Measurements from ENCODE around the gene ZKSCAN1. TPM values are rescaled to one million over a fixed set of nuclear protein-coding genes. Genes with fewer than 3 reads are reported as not detected.

Gene ZKSCAN1
- total and polyA plus RNA-seq, 12 donors = 4.7 to 68.9 (median 47.1) TPM

DNA sequence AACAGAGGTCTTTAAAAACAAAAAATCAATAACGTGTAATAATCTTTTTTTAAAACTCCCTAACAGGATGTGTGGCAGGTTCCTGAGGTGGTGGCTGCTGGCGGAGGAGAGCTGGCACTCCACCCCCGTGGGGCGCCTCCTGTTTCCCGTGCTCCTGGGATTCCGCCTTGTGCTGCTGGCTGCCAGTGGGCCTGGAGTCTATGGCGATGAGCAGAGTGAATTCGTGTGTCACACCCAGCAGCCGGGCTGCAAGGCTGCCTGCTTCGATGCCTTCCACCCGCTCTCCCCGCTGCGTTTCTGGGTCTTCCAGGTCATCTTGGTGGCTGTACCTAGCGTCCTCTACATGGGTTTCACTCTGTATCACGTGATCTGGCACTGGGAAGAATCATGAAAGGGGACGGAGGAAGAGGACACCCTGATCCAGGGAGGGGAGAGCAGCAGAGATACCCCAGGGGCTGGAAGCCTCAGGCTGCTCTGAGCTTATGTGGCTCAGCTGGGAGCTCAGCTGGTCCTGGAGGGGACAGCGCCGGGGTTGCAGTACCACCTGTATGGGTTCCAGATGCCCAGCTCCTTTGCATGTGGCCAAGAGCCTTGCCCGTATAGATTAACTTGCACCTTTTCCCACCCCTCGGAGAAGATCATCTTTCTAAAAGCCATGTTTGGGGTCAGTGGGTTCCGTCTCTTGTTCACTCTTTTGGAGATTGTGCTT lies 22.9 kb upstream of the ZKSCAN1 start:
- ATAC-seq = peak in 6 of 8 donors; percentile 32 to 45 (median 43)
- TF ChIP-seq, protein P1, sequence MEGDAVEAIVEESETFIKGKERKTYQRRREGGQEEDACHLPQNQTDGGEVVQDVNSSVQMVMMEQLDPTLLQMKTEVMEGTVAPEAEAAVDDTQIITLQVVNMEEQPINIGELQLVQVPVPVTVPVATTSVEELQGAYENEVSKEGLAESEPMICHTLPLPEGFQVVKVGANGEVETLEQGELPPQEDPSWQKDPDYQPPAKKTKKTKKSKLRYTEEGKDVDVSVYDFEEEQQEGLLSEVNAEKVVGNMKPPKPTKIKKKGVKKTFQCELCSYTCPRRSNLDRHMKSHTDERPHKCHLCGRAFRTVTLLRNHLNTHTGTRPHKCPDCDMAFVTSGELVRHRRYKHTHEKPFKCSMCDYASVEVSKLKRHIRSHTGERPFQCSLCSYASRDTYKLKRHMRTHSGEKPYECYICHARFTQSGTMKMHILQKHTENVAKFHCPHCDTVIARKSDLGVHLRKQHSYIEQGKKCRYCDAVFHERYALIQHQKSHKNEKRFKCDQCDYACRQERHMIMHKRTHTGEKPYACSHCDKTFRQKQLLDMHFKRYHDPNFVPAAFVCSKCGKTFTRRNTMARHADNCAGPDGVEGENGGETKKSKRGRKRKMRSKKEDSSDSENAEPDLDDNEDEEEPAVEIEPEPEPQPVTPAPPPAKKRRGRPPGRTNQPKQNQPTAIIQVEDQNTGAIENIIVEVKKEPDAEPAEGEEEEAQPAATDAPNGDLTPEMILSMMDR (IDR thresholded peaks at IDR 0.05) = no peak
- peaks cover 0 to 43% (median 24%) of the 10 kb centered on the region in 9 donors for H3K4me1 ChIP-seq
- H3K36me3 ChIP-seq = no peaks in the 10 kb centered on the region
- peak overlapping the region in 6 of 10 donors; percentile 10 to 53 (median 36) for H3K27ac ChIP-seq
- peak in 1 of 2 donors; percentile 26 for DNase-seq
- peaks cover 0 to 7% (median 0%) of the 10 kb centered on the region in 7 donors for H3K27me3 ChIP-seq
- H3K9me3 ChIP-seq = no peaks in the 10 kb centered on the region
- intact Hi-C loops (cut with DNase I) = loop anchor here (5.0 to 10.0 kb wide), 11 partner anchors 60 to 140 kb away; partner anchors contain the start of genes TRIM4 (in 5 of the 10), ZNF3 (in 4 of the 10), GJC3 (in 2 of the 10) and MBLAC1 (in 2 of the 10)
- no peak overlapping the region for H3K4me3 ChIP-seq
- WGBS, 2 donors = 57 to 62% methylated on average over 21 of the region's 21 CpGs

DNA sequence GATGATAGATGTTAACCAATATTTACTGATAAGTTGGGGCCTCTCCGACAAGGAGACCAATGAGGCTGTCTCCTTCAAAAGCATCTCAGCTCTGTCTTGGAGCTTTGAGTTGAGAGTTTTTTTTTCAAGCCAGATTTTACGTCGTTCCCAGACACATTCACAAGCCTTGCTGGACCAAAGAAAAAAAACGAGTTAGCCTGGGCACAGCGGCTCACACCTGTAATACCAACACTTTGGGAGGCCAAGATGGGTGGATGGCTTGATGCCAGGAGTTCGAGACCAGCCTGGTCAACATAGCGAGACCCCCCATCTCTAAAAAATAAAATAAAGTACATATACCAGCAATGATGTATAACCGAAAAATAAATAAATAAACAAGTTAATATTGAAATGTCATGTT lies 20.6 kb upstream of the ZKSCAN1 start:
- H3K4me1 ChIP-seq = peaks cover 0 to 49% (median 27%) of the 10 kb centered on the region in 9 donors
- TF ChIP-seq, protein P1 (IDR thresholded peaks at IDR 0.05) = no peak
- ATAC-seq (no peak), DNase-seq (no peak)
- no peaks in the 10 kb centered on the region for H3K27me3 ChIP-seq
- H3K9me3 ChIP-seq = no peaks in the 10 kb centered on the region
- H3K36me3 ChIP-seq = no peaks in the 10 kb centered on the region
- no peak overlapping the region for H3K27ac ChIP-seq
- intact Hi-C loops (cut with DNase I) = loop anchor here (1.0 to 10.0 kb wide), 12 partner anchors 57 to 137 kb away; partner anchors contain the start of genes ZNF3 (in 6 of the 10), MBLAC1 (in 5 of the 10), TRIM4 (in 5 of the 10) and GJC3 (in 2 of the 10)
- 76 to 85% methylated on average over 8 of the region's 8 CpGs for WGBS, 2 donors
- H3K4me3 ChIP-seq = no peak overlapping the region

DNA sequence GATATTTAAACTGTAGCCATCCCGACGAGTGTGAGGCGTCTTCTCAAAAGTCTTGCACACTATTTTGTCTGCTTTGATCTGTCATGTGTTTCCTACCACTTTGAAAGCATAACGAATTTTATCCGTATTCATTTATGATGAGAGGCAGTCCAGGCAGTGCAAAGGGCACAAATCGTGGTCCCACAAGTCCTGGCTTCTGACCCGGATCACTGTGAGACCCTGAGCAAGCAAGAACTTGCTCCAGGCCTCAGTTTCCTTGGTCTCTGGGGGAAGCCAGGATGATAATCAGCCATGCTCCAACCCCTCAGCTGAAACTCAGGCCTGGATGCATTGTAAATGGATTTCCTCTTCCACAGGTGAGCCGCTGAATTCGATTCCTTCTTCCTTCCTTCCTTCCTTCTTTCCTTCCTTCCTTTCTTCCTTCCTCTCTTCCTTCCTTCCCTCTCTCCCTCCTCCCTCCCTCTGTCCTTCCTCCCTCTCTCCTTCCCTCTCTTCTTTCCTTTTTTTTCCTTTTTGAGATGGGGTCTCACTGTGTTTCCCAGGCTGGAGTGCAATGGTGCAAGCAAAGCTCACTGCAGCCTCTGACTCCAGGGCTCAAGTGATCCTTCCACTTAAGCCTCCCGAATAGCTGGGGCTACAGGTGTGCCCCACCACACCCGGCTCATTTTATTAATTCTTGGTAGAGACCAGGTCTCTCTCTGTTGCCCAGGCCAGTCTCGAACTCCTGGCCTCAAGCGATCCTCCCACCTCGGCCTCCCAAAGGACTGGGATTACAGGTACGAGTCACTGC lies 18.4 kb upstream of the ZKSCAN1 start:
- no peaks in the 10 kb centered on the region for H3K9me3 ChIP-seq
- TF ChIP-seq, protein P1 (IDR thresholded peaks at IDR 0.05) = no peak
- peaks cover 0 to 32% (median 17%) of the 10 kb centered on the region in 9 donors for H3K4me1 ChIP-seq
- ATAC-seq (no peak), DNase-seq (no peak)
- H3K4me3 ChIP-seq = peak overlapping the region; percentile 13 to 68 (median 61)
- 64 to 66% methylated on average over 15 of the region's 15 CpGs for WGBS, 2 donors
- H3K27ac ChIP-seq = peak overlapping the region in 9 of 10 donors; percentile 66 to 93 (median 85)
- H3K27me3 ChIP-seq = no peaks in the 10 kb centered on the region
- intact Hi-C loops (cut with DNase I) = loop anchor here in 8 of 10 donors (5.0 to 10.0 kb wide), 8 partner anchors 55 to 135 kb away; partner anchors contain the start of genes MBLAC1 (in 3 of the 8), ZNF3 (in 2 of the 8), COPS6 (in 1 of the 8) and GJC3 (in 1 of the 8)
- H3K36me3 ChIP-seq = no peaks in the 10 kb centered on the region

Data from heart right ventricle (tissue), 16 donors.